Hepatic stellate cell (primary cell): Measurements from ENCODE around the gene SEPHS1.
"Not testable (repeated sequence)": the region's sequence is repeated elsewhere in the genome, so short reads cannot be mapped to it uniquely, and the experiment has no call there.

Experiments
- DNase-seq: peaks from one replicate; pipeline ENCODE4 v3.0.0; 2011; ENCODE audit warnings: low spot score

SEPHS1 gene, protein sequence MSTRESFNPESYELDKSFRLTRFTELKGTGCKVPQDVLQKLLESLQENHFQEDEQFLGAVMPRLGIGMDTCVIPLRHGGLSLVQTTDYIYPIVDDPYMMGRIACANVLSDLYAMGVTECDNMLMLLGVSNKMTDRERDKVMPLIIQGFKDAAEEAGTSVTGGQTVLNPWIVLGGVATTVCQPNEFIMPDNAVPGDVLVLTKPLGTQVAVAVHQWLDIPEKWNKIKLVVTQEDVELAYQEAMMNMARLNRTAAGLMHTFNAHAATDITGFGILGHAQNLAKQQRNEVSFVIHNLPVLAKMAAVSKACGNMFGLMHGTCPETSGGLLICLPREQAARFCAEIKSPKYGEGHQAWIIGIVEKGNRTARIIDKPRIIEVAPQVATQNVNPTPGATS

DNA sequence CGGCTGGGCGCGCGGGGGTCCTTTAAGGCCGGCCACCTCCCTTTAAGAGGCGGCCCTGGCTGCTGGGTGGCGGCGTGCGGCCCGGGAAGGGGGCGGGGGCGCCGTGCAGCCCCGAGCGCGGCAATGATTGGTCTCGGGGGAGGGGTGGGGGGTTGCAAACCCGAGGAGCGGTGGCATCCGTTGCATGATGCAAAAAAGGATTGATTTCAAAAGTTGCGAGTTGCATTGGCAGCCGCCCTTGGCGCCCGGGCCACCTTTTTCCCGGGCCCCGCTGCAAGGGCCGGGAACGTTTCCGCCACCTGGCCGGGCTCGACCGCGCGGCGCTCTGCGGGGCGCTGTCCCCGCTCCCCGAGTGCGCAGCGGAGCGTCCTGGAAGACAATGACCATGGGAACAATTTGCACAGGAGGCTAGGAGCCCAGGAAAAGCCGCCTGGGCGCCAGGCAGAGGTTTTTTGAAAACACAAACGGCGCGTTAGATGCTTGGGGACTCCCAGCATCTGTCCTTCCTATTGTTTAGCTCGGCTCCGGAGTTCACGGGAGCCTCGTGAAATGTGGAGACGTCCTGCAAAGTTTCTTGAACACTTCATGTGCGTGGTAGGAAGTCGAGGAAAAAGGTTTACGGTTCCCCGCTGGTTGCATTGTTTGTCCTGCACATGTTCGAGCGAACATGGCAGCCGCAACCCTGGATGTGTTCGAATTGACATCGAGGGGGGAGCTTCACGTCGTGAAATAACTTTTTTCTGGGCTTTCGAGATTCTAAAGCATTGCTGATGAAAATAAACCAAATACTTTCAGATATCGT, at the start of gene SEPHS1:
SEPHS1 (minus strand) TSS at position 78 of the 802 bp plus-strand sequence. CDS start 3,343 bp downstream, outside the sequence.
- DNase-seq: peak; percentile 81

GRCh38 chr10:13397052-13397451, 49.0 kb upstream of the SEPHS1 start:
- no peak for DNase-seq

GRCh38 chr10:13396369-13396768, 48.3 kb upstream of the SEPHS1 start:
- DNase-seq: no peak

DNA sequence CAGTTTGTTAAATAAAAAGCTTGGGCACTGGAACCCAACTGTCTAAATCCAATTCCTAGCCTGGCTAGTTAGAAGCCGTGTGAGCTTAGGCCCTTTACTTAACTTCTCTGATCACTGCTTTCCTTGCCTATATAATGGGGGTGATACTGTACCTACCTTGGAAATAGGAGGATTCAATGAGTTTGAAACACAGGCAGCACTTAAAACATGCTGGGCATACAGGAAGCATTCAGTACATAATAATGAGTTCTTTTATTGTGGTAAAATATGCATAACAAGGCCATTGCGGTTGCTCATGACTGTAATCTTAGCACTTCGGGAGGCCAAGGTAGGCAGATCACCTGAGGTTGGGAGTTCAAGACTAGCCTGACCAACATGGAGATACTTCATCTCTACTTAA, 47.4 kb upstream of the SEPHS1 start:
- no peak for DNase-seq

- DNase-seq: no peak
Measured at GRCh38 chr10:13393640-13394039, 45.5 kb upstream of the SEPHS1 start.

DNA sequence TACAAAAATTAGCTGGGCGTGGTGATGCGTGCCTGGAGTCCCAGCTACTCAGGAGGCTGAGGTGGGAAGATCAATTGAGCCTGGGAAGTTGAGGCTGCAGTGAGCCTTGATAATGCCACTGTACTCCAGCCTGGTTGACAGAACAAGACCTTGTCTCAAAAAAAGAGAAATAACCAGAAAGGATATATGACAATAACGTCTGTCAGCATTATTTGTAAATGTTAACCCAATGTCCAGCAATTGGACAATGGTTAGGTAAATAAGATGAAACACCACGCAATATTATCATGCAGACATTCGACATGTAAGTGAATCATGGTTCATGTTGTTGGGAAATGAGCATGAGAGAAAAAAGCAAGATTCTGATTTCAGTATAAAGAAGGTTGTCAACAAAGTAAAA, 44.6 kb upstream of the SEPHS1 start:
- DNase-seq: no peak

DNA sequence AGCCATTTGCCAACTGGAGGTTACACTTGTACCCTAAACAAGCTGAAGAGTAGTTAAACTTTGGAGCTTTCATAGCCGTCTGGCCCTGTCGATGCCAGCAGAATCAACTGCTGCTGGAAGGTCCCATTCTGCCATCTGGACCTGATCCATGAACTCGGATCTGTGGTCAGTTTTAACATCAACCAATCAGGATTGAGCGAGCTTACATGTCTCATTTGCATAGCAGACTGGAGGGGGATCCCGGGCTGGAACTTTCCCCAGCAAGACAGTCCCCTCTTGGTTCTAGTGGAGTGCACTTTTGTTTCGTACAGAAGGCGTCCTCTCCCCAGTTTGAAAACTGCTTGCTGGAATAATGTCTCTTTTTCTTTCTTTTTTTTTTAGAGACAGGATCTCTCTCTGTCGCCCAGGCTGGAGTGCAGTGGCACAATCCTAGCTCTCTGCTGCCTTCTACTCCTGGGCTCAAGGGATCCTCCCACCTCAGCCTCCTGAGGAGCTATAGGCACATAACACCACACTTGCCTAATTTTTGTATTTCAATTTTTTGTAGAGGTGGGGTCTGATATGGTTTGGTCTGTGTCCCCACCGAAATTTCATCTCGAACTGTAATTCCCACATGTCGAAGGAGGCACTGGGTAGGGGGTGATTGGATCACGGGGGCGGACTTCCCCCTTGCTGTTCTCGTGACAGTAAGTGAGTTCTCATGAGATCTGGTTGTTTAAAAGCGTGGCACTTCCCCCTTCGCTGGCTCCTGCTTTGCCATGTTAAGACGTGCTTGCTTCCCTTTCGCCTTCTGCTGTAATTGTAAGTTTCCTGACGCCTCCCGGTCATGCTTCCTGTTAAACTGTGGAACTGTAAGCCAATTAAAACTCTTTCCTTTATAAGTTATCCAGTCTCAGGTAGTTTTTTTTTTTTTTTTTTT, 42.8 kb upstream of the SEPHS1 start:
- DNase-seq: no peak

- no peak for DNase-seq
Measured at GRCh38 chr10:13388478-13389230, 40.6 kb upstream of the SEPHS1 start.

- no peak for DNase-seq
Measured at GRCh38 chr10:13386021-13386420, 37.9 kb upstream of the SEPHS1 start.

- DNase-seq: no peak
Measured at GRCh38 chr10:13383399-13383761, 35.3 kb upstream of the SEPHS1 start.

- no peak for DNase-seq
Measured at GRCh38 chr10:13382703-13383398, 34.8 kb upstream of the SEPHS1 start.

GRCh38 chr10:13379061-13379460, 31.0 kb upstream of the SEPHS1 start:
- not testable (repeated sequence) for DNase-seq

DNA sequence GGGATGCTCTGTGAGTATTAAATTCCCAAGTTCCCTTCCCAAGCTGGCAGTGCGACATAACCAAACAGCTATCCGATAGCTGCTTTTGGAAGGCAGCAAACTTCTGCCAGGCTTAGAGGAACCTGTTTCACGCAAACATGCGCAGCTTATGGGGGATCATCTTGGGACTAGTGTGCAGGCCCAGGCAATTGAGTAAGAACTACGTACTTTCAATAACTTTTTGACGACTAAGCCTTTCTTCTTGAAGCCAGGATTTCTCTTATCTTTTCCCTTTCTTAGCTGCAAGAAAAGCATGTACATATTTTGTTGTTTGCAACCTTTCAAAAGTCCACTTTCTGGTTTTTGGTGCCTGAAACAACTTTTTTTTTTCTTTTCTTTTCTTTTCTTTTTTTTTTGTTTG, 28.7 kb upstream of the SEPHS1 start:
- no peak for DNase-seq

DNA sequence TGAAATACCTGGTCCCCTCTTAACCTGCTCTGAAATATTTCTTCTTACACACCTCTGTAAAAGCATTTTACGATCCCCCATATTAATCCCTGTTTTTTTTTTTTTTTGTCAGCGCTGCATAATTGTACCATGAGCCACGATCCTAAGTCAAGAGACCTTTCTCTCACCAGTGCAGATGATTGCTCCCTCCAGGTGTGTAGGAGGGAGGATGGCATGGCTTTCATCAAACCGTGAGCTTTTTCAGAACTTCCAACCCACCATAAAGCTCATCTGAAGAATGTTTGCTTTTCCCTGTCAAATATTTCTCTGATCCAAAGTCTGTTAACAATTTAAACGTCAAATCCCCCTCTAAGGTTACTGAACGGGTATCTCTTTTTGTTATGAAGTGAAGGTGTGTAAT, 28.2 kb upstream of the SEPHS1 start:
- no peak for DNase-seq

DNA sequence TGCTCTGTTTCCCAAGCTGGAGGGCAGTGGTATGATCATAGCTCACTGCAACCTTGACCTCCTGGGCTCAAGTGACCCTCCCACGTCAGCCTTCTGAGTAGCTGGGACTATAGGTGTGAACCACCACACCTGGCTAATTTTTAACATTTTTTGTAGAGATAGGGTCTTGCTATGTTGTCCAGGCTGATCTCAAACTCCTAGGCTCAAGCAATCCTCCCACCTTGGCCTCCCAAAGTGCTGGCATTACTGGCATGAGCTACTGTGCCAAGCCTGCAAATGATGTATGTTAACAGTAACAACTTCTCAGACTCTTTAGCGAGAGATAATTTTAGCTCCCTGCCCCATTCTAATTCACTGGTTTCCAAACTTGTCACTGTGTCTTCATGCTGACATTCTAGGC, 27.7 kb upstream of the SEPHS1 start:
- no peak for DNase-seq

- DNase-seq: no peak
Measured at GRCh38 chr10:13373644-13374043, 25.6 kb upstream of the SEPHS1 start.

GRCh38 chr10:13372524-13372923, 24.4 kb upstream of the SEPHS1 start:
- no peak for DNase-seq

DNA sequence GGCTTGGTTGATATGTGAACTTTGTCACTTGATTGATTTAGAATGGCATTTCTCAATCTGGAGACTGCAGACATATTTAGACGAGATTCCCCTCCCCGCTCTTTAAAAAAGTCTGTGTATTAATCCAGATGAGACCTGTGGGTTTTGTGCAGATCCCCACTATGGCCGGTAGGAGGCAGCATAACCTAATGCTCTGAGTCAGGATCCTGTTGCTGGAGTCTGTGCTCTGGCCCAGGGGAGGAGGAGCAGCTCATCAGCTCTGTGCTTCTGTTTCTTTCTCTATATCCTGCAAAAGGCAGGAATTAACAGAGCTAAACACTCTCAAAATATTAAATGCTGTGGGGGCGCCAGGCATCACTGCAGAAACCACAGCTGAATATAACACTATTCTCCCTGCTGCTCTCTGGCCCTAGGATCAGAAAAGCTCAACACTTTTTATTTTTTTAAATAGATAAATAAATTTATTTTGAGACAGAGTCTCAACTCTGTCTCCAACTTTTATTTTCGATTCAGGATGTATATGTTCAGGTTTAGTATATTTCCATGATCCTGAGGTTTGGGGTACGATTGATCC, 23.9 kb upstream of the SEPHS1 start:
- DNase-seq: peak; percentile 87

GRCh38 chr10:13366891-13367290, 18.8 kb upstream of the SEPHS1 start:
- DNase-seq: no peak

GRCh38 chr10:13365831-13366230, 17.7 kb upstream of the SEPHS1 start:
- DNase-seq: no peak

- DNase-seq: no peak
Measured at GRCh38 chr10:13365243-13365642, 17.1 kb upstream of the SEPHS1 start.
